ENCODE results near the gene R3HCC1L.

R3HCC1L gene

DNA sequence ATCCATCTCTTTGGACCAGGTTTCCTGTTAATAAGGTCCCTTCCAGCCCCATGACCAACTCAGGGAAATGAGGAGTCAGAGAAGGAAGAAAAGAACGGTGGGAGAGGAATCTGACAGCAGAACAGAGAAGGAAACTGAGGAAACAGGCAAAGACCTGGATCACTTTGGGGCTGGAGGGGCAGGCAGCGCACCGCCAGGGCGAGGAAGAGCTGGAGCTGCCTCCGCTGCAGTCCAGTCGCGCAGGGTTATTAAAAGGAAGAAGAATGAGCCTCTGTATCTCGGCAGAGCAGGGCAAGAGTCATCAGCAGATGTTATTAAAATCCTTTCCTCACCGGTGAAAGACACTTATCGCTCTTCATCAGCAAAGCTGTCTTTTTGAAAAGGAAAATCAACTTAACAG lies 37.7 kb upstream of the R3HCC1L start:
- H3K4me3 ChIP-seq (ENCODE audit: low read depth, low read length): no peak overlapping the region
- TF ChIP-seq CTCF (IDR thresholded peaks at IDR 0.05; ENCODE audit: borderline replicate concordance, insufficient read depth, low read depth, low read length): no peak

- no peak overlapping the region for H3K4me3 ChIP-seq (ENCODE audit: low read depth, low read length)
- no peak for TF ChIP-seq CTCF (IDR thresholded peaks at IDR 0.05; ENCODE audit: borderline replicate concordance, insufficient read depth, low read depth, low read length)
Observed at GRCh38 chr10:98097175-98097574, 37.3 kb upstream of the R3HCC1L start.

- H3K4me3 ChIP-seq (ENCODE audit: low read depth, low read length): no peak overlapping the region
- TF ChIP-seq CTCF (IDR thresholded peaks at IDR 0.05; ENCODE audit: borderline replicate concordance, insufficient read depth, low read depth, low read length): no peak
Observed at GRCh38 chr10:98097616-98098015, 36.8 kb upstream of the R3HCC1L start.

GRCh38 chr10:98098247-98098646 lies 36.2 kb upstream of the R3HCC1L start:
- TF ChIP-seq CTCF (IDR thresholded peaks at IDR 0.05; ENCODE audit: borderline replicate concordance, insufficient read depth, low read depth, low read length): no peak
- H3K4me3 ChIP-seq (ENCODE audit: low read depth, low read length): no peak overlapping the region

- H3K4me3 ChIP-seq (ENCODE audit: low read depth, low read length): no peak overlapping the region
- TF ChIP-seq CTCF (IDR thresholded peaks at IDR 0.05; ENCODE audit: borderline replicate concordance, insufficient read depth, low read depth, low read length): no peak
Observed at GRCh38 chr10:98100476-98100875, 34.0 kb upstream of the R3HCC1L start.

DNA sequence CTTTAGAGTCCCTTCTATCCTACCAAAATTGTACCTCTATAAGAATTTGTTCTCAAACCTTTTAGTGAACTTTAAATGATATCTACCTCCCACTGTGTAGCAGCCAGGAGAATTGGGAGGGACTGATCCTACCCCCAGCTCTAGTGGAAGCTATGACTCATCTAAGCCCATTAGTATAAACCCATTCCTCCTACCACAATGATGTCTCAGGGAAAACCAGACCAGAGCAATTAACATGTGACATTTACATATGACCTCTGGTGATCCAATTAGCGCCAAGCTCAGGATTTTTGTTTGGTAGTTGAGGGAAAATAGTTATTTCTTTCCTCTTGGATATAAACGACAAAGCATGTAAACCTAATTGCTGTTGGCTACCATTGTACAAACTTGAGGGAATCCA lies 33.1 kb upstream of the R3HCC1L start:
- H3K4me3 ChIP-seq (ENCODE audit: low read depth, low read length): no peak overlapping the region
- TF ChIP-seq CTCF (IDR thresholded peaks at IDR 0.05; ENCODE audit: borderline replicate concordance, insufficient read depth, low read depth, low read length): no peak

- no peak overlapping the region for H3K4me3 ChIP-seq (ENCODE audit: low read depth, low read length)
- TF ChIP-seq CTCF (IDR thresholded peaks at IDR 0.05; ENCODE audit: borderline replicate concordance, insufficient read depth, low read depth, low read length): no peak
Observed at GRCh38 chr10:98104125-98104524, 30.3 kb upstream of the R3HCC1L start.
